HG02798 (cell line): ENCODE measurements around the gene HMGXB3.
"Not testable (repeated sequence)": the region's sequence is repeated elsewhere in the genome, so short reads cannot be mapped to it uniquely, and the experiment has no call there.

Experiments used
- ATAC-seq: cut with Tn5 transposase; IDR thresholded peaks from one replicate; pipeline ENCODE4 v1.9.1; 2021; ENCODE audit warnings: mild to moderate bottlenecking; ENCODE audit not compliant: unreplicated experiment, poor library complexity

HMGXB3 gene

DNA sequence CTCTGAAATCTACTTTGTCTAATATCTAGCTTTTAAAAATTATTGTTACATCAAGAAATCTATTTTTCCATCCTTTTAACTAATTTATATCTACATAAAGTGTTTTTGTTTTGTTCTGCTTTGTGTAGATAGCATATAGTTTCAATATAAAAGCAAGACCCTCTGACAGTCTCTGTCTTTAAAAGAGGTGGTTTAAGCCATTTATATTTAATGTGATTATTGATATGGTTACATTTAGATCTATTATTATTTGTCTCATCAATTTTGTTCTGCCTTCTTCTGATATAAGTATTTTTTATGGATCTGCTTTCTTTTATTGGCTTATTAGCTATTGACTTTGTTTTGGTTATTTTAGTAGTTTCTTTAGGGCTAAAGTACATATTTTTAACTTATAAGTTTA lies 16.0 kb downstream of the HMGXB3 start:
- ATAC-seq, result no peak

DNA sequence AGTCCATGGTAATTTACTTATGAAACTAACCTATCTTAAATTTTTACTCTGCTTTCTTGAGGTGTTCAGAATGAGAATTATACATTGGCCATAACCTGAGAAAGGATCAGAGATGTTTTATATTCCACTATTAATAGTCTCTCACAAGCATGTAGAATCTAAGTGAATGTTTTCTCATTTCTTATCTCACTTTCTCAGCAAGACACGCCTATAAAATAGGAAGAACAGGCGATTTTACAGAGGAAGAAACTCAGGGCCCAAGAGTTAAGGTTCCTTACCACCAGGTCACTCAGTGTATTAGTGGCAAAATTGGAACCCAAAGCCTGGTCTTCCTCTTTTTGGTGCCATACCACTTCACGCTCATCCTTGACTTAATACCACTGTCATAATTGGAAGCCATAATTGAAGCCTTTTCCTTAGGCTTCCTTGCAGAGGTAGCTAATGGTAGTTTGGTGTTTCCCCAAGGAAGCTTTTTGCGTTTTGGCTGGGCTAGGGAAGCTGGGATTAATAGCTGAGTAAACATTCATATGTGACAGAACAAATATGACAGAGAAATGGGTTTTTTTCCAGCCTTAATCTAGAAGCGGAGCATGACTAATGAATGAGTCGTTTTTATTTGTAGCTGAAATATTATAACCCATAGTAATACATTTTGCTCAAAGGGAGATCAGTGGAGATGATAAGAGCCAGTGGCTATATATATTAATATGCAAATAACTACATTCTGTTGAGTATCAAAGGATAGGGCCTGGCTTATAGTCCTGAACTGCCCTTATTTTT lies 16.9 kb downstream of the HMGXB3 start:
- no peak for ATAC-seq

DNA sequence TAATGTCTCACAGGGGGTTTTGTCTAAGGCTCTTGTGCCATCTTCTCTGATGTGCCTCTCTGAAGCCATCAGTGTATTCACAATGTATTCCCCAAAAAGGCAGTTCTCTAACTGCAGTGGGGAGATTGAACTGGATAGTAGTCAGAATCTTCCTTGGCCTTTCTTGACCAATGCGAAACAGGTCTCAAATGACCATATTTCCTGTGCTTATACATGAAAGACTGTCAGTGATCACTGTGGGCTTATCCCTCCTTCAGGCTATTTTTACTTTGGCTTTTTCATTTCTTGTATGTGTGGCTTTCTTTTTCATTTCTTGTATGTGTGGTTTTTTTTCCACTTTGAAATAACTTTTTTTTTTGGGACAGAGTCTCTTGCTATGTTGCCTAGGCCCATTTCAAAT lies 19.7 kb downstream of the HMGXB3 start:
- no peak for ATAC-seq

DNA sequence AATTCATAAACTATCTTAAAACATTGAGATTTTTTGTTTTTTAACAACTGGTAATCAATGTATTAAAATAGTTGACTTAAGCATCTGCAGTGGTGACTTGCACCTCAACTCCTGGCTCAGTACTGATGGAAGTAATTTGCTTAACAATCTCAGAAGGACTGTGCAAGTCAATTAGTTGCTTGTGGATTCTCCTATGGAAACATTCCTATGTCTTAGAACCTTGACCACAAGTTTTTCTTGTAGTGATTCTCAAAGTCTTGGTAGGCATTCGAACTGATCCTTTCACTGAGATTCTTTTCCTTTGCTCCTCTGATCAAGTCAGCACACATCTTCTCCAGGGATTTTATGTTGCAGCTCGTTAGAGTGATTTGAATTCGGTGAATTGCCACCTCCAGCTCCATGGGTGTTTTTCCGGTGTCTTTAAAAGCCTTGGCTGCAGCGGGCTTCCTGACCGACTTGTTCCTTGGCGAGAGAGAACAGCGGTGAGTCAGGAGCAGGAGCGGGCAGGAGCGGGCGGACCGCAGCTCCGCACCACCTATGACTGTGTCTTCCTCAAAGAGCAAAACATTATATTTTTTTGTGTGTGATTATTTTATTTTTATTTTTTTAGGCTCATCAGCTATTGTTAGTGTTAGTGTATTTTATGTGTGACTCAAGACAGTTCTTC lies 21.1 kb downstream of the HMGXB3 start:
- ATAC-seq, result no peak

DNA sequence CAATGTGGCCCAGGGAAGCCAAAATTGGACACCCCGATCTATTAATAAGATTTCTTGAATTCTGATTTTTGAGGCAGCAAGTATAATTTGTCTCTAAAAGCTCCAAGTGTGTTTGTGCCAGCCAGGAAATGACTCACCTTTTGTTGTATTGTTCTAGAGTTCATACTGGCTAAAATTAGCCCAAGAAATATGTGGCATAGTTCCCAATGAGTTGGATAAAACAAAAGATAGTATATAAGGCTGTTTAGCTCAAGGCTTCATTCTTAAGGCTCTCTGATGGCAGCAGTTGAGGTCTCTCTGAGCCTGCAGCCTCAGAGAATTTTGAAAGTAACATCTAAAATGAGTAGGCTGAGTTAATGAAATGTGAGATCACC lies 21.6 kb downstream of the HMGXB3 start:
- no peak for ATAC-seq

DNA sequence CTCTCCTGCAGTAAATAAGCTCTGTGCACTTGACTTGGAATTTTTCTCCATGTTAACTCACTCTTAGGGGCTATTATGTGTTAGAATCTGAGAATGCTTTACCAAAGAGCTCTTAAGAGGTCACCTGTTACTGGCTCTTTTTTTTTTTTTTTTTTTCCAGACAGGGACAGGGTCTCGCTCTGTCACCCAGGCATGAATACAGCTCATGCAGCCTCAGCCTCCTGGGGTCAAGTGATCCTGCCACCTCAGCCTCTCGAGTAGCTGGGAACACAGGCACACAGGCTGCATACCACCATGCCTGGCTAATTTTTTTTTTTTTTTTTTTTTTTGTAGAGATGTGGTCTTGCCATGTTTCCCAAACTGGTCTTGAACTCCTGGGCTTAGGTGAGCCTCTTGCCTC lies 22.1 kb downstream of the HMGXB3 start:
- ATAC-seq, result no peak

DNA sequence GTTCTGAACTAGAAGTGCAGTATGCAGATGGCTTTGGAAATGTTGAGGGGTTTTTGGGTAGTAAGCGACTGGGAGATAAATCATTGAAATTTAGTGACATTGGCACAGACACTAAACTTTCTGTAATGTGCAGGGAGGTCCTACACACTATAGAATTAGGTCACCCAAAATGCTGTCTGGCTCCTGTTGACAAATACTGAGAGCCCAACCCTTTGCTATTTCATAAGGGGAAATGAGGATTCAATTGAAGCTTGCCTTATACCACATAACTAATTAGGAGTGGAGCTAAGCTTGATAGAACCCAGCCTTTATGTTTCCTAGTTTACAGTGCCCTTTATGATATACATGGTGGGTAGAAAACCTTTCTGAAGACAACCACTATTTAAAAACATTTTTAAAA lies 22.6 kb downstream of the HMGXB3 start:
- no peak for ATAC-seq

DNA sequence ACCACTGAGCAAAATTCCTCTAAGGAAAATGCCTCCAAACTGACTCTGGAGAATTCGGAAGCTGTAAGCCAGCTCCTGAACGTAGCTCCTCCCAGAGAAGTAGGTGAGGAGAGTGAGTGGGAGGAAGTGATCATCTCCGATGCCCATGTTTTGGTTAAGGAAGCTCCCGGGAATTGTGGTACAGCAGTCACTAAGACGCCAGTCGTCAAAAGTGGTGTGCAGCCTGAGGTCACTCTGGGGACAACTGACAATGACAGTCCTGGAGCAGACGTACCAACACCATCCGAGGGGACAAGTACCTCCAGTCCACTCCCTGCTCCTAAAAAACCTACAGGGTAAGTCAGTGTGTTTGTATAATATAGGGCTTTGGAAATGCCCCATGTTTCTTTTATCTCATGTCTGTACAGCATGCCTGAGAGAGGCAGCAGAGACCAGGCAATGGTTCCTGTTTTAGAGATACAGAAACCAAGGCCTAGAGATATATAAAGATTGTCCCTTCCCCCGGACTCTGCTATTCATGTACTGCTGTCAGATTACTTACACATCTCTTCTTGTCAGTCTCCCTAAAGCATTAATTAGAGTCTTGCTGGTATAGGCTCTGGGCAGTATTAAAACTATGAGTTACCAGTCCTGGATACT lies 23.9 kb downstream of the HMGXB3 start:
- no peak for ATAC-seq

DNA sequence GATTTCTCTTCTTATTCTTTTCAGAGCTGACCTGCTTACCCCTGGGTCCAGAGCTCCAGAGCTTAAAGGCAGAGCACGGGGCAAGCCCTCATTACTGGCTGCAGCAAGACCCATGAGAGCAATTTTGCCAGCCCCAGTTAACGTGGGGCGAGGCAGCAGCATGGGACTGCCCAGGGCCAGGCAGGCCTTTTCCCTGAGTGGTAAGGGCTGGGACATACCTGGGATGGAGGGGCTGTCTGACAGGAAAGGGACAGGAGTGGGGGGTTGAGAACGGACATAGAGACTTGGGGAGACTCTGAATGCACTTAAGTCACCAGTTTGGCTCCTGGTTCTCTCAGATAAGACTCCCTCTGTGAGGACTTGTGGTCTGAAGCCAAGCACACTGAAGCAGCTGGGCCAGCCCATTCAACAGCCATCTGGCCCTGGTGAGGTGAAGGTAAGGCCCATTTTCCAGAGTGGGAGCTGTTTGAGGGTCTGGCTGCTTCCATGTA lies 26.2 kb downstream of the HMGXB3 start:
- ATAC-seq, result no peak

DNA sequence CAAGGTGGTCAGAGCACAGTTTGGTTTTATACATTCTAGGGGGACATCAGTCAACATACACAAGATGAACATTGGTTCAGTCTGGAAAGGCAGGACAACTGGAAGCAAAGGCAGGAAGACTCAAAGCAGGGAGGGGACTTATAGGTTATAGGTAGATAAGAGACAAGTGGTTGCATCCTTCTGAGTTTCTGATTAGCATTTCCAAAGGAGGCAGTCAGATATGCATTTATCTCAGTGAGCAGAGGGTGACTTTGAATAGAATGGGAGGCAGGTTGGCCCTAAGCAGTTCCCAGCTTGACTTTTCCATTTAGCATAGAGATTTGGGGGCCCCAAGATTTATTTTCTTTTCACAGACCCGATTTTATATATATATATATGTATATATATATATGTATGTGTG lies 27.5 kb downstream of the HMGXB3 start:
- not testable (repeated sequence) for ATAC-seq

DNA sequence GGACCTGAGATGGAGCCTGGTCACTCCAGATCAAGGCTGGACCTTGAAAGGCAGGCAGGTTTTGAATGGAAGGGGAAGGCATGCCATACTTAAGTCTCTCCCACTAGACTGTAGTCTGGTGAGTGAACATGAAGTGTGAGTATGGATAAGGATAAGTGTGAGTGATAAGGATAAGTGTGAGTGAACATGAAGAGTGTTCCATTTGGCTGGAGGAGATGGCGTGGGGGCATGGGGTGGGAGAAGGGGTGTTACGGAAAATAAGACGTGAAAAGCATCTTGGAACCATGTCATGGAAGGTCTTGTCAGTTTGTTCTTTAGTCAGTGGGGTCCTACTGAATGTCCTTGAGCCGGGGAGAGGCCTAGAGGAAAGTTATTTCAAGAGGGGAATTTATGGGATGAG lies 32.8 kb downstream of the HMGXB3 start:
- no peak for ATAC-seq

DNA sequence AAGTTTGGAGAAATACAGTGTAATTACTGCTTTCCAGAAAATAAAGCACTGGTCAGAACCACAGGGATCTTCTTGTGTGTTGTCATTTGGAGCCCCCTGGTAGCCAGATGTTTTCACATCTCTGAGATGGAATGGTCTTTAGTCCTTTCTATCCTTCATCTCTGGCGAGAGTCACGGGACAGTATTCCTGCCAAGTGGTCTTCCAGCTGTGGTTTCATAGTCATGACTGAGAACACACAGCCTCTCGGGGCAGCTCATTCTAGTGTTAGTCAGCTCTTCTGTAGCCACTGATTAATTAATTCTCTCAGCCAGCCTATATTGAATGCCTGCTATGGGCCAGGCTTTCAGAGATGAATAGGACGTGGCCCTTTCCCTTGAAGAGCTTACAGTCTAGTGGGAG lies 34.1 kb downstream of the HMGXB3 start:
- no peak for ATAC-seq

DNA sequence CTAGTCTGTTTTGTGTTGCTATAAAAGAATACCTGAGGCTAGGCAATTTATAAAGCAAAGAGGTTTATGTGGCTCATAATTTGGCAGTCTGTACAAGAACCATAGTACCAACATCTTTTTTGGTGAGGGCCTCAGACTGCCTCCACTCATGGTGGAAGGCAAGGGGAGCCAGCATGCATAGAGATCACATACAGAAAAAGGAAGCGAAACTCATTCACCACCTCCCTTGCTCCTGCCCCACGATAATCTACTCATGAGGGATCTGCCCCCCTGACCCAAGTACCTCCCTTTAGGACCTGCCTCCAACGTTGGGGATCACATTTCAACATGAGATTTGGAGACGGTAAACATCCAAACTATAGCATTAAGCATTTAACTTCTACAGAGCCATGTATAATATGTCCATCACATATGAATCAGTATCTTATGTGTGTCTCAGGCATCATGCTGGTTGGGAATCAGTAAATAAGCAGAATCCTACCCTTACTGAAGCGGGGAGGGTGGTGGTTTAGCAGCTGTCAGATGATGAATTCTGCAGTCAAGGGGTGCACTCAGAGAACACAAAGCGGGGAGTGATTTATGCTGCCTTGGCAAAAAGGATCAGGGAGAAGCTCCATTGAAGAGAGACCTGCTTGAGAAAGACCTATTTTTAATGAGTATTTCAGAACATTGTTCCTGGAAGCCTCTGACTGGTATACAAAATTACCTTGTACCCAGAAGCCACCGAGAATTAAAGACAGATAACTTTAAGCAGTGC lies 34.8 kb downstream of the HMGXB3 start:
- ATAC-seq, result peak; percentile 92

DNA sequence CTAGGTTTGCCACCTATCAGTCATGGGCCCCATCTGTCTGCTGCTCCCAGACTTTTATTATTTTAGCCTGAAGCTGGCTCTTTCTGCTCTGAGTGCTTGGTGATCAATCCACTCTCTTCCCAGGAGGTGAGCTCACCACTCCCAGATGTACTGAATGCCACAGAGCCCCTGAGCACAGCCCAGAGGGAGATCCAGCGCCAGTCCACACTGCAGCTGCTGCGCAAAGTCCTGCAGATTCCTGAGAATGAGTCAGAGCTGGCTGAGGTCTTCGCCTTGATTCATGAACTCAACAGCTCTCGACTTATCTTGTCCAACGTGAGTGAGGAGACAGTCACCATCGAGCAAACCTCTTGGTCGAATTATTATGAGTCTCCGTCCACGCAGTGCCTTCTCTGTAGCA lies 36.0 kb downstream of the HMGXB3 start:
- no peak for ATAC-seq

DNA sequence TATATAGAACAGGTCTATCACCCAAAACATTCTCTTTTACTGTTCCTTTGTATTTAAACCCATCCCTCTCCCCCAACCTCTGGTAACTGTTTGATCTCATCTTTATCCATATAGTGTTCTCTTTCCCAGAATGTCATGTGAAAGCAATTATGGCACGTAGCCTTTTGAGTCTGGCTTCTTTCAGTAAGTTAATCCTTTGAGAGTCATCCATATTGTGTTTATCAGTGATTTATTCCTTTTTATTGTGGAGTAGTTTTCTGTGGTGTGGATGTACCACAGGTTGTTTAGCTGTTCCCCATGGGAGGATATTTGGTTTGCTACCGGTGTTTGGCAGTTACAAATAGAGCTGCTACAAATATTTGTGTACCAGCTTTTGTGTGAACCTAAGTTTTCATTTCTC lies 38.0 kb downstream of the HMGXB3 start:
- ATAC-seq, result no peak

DNA sequence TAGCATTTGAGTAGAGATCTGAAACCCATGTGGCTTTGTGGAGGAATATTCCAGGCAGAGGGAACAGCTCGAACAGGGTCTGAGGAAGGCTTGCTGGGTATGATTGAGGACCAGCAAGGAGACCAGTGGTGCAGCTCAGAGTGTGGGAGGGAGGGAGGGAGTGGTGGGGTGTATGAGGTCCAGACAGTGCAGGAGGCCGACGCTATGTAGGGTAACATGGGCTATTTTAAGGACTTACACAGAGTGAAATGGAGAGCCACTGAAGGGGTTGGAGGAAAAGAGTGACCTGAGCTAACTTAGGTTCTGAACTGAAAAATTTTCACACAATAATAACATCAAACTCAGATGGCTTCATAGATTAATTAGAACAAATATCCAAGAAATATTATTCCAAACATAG lies 41.9 kb downstream of the HMGXB3 start:
- ATAC-seq, result no peak

DNA sequence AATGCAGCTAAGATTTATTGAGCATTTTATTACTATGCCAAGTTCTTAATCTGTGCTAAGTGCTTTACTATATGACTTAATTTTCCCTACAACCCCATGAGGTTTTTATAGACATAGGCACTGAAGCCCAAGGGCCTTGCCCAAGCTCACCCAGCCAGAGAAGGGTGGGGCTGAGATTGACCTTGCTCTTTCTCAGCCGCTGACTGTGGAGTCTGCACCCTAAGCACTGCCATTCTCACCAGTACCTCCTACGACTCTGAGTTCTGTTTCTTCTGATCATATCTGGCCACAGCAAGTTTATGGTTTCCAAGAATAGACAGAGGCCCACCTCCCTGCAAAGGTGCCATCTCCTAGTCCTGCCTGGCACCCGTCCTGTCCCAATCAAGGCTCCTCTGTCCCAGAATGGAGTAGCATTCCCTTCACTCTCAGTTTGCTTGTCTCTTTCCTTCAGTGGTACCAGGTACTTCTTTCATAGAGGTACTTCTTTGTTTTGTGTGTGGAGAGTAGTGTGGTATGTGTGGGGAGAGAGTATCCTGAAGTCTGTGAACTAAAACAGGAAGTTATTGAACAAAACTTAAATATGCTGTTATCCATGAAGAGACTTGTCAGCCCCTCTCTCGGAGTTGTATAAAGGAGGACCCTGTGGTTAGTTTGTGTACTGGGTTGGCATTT lies 43.3 kb downstream of the HMGXB3 start:
- ATAC-seq, result no peak

DNA sequence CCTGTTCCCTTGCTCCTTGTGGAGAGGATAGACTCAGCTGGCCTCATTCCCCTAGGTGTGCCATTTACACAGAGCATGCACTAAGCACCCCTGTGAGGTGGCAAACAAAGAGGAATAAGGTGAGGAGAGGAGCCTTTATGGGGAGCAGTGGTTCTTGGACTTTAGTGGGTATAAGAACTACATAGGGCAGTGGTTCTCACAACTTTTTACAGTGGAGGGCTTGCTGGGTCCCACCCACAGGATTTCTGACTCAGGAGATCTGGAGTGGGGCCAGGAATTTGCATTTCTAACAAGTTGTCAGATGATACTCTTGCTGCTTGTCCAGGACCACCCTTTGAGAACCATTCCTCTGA lies 43.8 kb downstream of the HMGXB3 start:
- no peak for ATAC-seq

DNA sequence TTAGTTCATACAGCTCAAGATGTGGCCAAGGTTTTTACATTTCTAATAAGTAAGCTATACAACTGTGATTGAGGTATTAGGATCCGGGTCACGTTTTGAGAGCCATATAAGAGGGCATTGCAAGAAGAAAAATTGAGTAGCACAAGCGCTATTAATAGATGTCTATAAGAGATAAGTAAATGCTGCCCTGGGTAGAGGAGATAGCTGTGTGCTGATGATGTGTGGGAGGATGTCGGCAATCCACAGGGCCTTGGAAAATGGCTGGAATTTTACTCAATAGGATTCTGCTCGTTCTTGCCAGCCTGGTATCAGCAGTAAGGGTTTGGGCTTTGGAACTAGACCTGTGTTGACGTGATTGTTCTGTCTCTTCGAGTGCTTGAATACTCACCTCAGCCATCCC lies 44.2 kb downstream of the HMGXB3 start:
- ATAC-seq, result no peak

DNA sequence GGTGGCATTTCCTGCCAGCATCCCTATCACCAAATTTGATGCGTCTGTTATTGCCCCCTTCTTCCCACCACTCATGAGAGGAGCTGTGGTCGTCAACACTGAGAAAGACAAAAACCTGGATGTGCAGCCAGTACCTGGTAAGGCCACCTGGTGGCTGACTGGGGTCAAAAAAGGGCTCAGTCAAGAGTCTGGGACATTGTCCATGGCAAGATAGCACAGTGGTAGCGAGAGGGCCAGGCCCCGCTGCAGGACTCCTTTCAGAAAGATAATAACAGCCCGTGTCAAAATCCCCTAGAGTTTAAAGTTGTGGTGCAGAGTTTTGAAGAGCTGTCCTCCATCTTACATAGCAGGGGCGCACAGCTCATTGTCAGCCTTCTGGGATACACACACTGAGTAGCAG lies 45.0 kb downstream of the HMGXB3 start:
- ATAC-seq, result no peak
